Middle frontal gyrus (tissue), 1 donor: ENCODE data around the gene TCEANC.
A peak's percentile ranks its signal among the peaks of the same experiment; 100 is the strongest.
"Not testable (repeated sequence)": the region's sequence is repeated elsewhere in the genome, so short reads cannot be mapped to it uniquely, and the experiment has no call there.

ENCODE experiments used
- DNase-seq: peaks from one replicate; pipeline ENCODE4 v3.0.0-alpha.2; 2015; ENCODE audit warnings: low spot score; ENCODE audit errors: extremely low spot score

The TCEANC gene

GRCh38 chrX:13652850-13653693 lies at the start of gene TCEANC:
Gene TCEANC, plus strand, starts transcription at chrX:13653141. Its CDS starts 9,368 bp downstream, at chrX:13662509.
- DNase-seq: peak; percentile 88

GRCh38 chrX:13605611-13606010 lies 47.3 kb upstream of the TCEANC start:
- DNase-seq: no peak

- DNase-seq: no peak
Measured at GRCh38 chrX:13607331-13607995, 45.5 kb upstream of the TCEANC start.

GRCh38 chrX:13607996-13608365 lies 45.0 kb upstream of the TCEANC start:
- no peak for DNase-seq

GRCh38 chrX:13614154-13614553 lies 38.8 kb upstream of the TCEANC start:
- DNase-seq: no peak

GRCh38 chrX:13620207-13620606 lies 32.7 kb upstream of the TCEANC start:
- no peak for DNase-seq

- no peak for DNase-seq
Measured at GRCh38 chrX:13622401-13622964, 30.5 kb upstream of the TCEANC start.

- no peak for DNase-seq
Measured at GRCh38 chrX:13627306-13627705, 25.6 kb upstream of the TCEANC start.

- not testable (repeated sequence) for DNase-seq
Measured at GRCh38 chrX:13637224-13637623, 15.7 kb upstream of the TCEANC start.

- DNase-seq: no peak
Measured at GRCh38 chrX:13638021-13638420, 14.9 kb upstream of the TCEANC start.

GRCh38 chrX:13638826-13639225 lies 14.1 kb upstream of the TCEANC start:
- DNase-seq: no peak

GRCh38 chrX:13641684-13642083 lies 11.3 kb upstream of the TCEANC start:
- not testable (repeated sequence) for DNase-seq

GRCh38 chrX:13645464-13646153 lies 7.3 kb upstream of the TCEANC start:
- DNase-seq: no peak

GRCh38 chrX:13646154-13646549 lies 6.8 kb upstream of the TCEANC start:
- no peak for DNase-seq

- no peak for DNase-seq
Measured at GRCh38 chrX:13647709-13648212, 5.2 kb upstream of the TCEANC start.

GRCh38 chrX:13648336-13648735 lies 4.6 kb upstream of the TCEANC start:
- not testable (repeated sequence) for DNase-seq

- no peak for DNase-seq
Measured at GRCh38 chrX:13649838-13650237, 3.1 kb upstream of the TCEANC start.

GRCh38 chrX:13650318-13650717 lies 2.6 kb upstream of the TCEANC start:
- DNase-seq: no peak

- DNase-seq: no peak
Measured at GRCh38 chrX:13651150-13651549, 1.8 kb upstream of the TCEANC start.

GRCh38 chrX:13652287-13652793 lies 601 bp upstream of the TCEANC start:
- DNase-seq: no peak

- no peak for DNase-seq
Measured at GRCh38 chrX:13654116-13654515, 1.2 kb downstream of the TCEANC start.
